Neuron (in vitro differentiated cells): ENCODE results near the gene TMEM132E.

Experiments
- H2AFZ ChIP-seq: one replicate; pipeline ENCODE4 v1.6.1; 2013; ENCODE audit warnings: low read depth, mild to moderate bottlenecking, inconsistent platforms, low read length, moderate library complexity
- H3K27me3 ChIP-seq: one replicate; pipeline ENCODE4 v1.6.1; 2013; ENCODE audit warnings: low read length; ENCODE audit not compliant: insufficient read depth
- H3K36me3 ChIP-seq: one replicate; pipeline ENCODE4 v1.6.1; 2013; ENCODE audit warnings: low read length; ENCODE audit not compliant: insufficient read depth
- H3K4me1 ChIP-seq: one replicate; pipeline ENCODE4 v1.6.1; 2013; ENCODE audit warnings: low read length; ENCODE audit not compliant: insufficient read depth
- H3K4me3 ChIP-seq: 2 replicates; pipeline ENCODE4 v1.5.1; 2013; ENCODE audit warnings: mild to moderate bottlenecking, low read length, moderate library complexity
- H3K9me3 ChIP-seq: one replicate; pipeline ENCODE4 v1.6.1; 2013; ENCODE audit warnings: low read length

The TMEM132E gene

GRCh38 chr17:34556384-34556783 is 23.0 kb upstream of the TMEM132E start:
- Histone ChIP-seq H3K4me1 (no peaks in the 10 kb centered on the region), H3K9me3 (no peaks in the 10 kb centered on the region), H3K36me3 (no peaks in the 10 kb centered on the region), H3K4me3 (no peak overlapping the region), H3K27me3 (peaks cover under 1% of the 10 kb centered on the region), H2AFZ (no peak overlapping the region)

- H3K27me3 ChIP-seq, result peaks cover 2% of the 10 kb centered on the region
- no peaks in the 10 kb centered on the region for H3K4me1 ChIP-seq
- no peaks in the 10 kb centered on the region for H3K36me3 ChIP-seq
- H3K9me3 ChIP-seq, result no peaks in the 10 kb centered on the region
- H2AFZ ChIP-seq, result no peak overlapping the region
- H3K4me3 ChIP-seq, result no peak overlapping the region
Measured at GRCh38 chr17:34556931-34557330, 22.5 kb upstream of the TMEM132E start.

- no peak overlapping the region for H2AFZ ChIP-seq
- no peak overlapping the region for H3K4me3 ChIP-seq
- H3K9me3 ChIP-seq, result no peaks in the 10 kb centered on the region
- H3K27me3 ChIP-seq, result peaks cover 4% of the 10 kb centered on the region
- H3K36me3 ChIP-seq, result no peaks in the 10 kb centered on the region
- H3K4me1 ChIP-seq, result no peaks in the 10 kb centered on the region
Measured at GRCh38 chr17:34561328-34561727, 18.1 kb upstream of the TMEM132E start.

GRCh38 chr17:34562387-34562786 is 17.0 kb upstream of the TMEM132E start:
- no peak overlapping the region for H2AFZ ChIP-seq
- peaks cover 4% of the 10 kb centered on the region for H3K27me3 ChIP-seq
- H3K36me3 ChIP-seq, result no peaks in the 10 kb centered on the region
- no peak overlapping the region for H3K4me3 ChIP-seq
- no peaks in the 10 kb centered on the region for H3K4me1 ChIP-seq
- H3K9me3 ChIP-seq, result no peaks in the 10 kb centered on the region

GRCh38 chr17:34565713-34566112 is 13.7 kb upstream of the TMEM132E start:
- H3K36me3 ChIP-seq, result no peaks in the 10 kb centered on the region
- H3K27me3 ChIP-seq, result peaks cover 4% of the 10 kb centered on the region
- H3K9me3 ChIP-seq, result no peaks in the 10 kb centered on the region
- H3K4me1 ChIP-seq, result no peaks in the 10 kb centered on the region
- H3K4me3 ChIP-seq, result no peak overlapping the region
- H2AFZ ChIP-seq, result no peak overlapping the region

GRCh38 chr17:34566201-34566600 is 13.2 kb upstream of the TMEM132E start:
- H3K4me1 ChIP-seq, result no peaks in the 10 kb centered on the region

GRCh38 chr17:34566873-34567272 is 12.5 kb upstream of the TMEM132E start:
- no peaks in the 10 kb centered on the region for H3K9me3 ChIP-seq
- no peak overlapping the region for H3K4me3 ChIP-seq
- H3K4me1 ChIP-seq, result no peaks in the 10 kb centered on the region
- H3K27me3 ChIP-seq, result peaks cover 3% of the 10 kb centered on the region
- no peaks in the 10 kb centered on the region for H3K36me3 ChIP-seq
- no peak overlapping the region for H2AFZ ChIP-seq

More at GRCh38 chr17:34566201-34566600, 13.2 kb upstream of the TMEM132E start:
- Histone ChIP-seq H3K36me3 (no peaks in the 10 kb centered on the region), H2AFZ (no peak overlapping the region), H3K4me3 (no peak overlapping the region), H3K9me3 (no peaks in the 10 kb centered on the region), H3K27me3 (peaks cover 4% of the 10 kb centered on the region)

GRCh38 chr17:34567691-34568465 is 11.5 kb upstream of the TMEM132E start:
- H3K9me3 ChIP-seq, result no peaks in the 10 kb centered on the region
- no peaks in the 10 kb centered on the region for H3K4me1 ChIP-seq
- H3K27me3 ChIP-seq, result no peaks in the 10 kb centered on the region
- no peak overlapping the region for H3K4me3 ChIP-seq
- no peak overlapping the region for H2AFZ ChIP-seq
- no peaks in the 10 kb centered on the region for H3K36me3 ChIP-seq

GRCh38 chr17:34568953-34569352 is 10.4 kb upstream of the TMEM132E start:
- Histone ChIP-seq H3K9me3 (no peaks in the 10 kb centered on the region), H3K36me3 (no peaks in the 10 kb centered on the region), H3K4me1 (no peaks in the 10 kb centered on the region), H2AFZ (no peak overlapping the region), H3K4me3 (no peak overlapping the region), H3K27me3 (no peaks in the 10 kb centered on the region)

- H3K9me3 ChIP-seq, result no peaks in the 10 kb centered on the region
- no peak overlapping the region for H3K4me3 ChIP-seq
- H3K4me1 ChIP-seq, result no peaks in the 10 kb centered on the region
- no peak overlapping the region for H2AFZ ChIP-seq
- H3K27me3 ChIP-seq, result no peaks in the 10 kb centered on the region
- no peaks in the 10 kb centered on the region for H3K36me3 ChIP-seq
Measured at GRCh38 chr17:34569591-34569990, 9.8 kb upstream of the TMEM132E start.

GRCh38 chr17:34570506-34570905 is 8.9 kb upstream of the TMEM132E start:
- H3K27me3 ChIP-seq, result peaks cover 4% of the 10 kb centered on the region
- H3K36me3 ChIP-seq, result no peaks in the 10 kb centered on the region
- no peak overlapping the region for H3K4me3 ChIP-seq
- H2AFZ ChIP-seq, result no peak overlapping the region
- H3K4me1 ChIP-seq, result no peaks in the 10 kb centered on the region
- no peaks in the 10 kb centered on the region for H3K9me3 ChIP-seq

- no peaks in the 10 kb centered on the region for H3K36me3 ChIP-seq
- no peak overlapping the region for H3K4me3 ChIP-seq
- no peak overlapping the region for H2AFZ ChIP-seq
- no peaks in the 10 kb centered on the region for H3K4me1 ChIP-seq
- no peaks in the 10 kb centered on the region for H3K9me3 ChIP-seq
- H3K27me3 ChIP-seq, result peaks cover 13% of the 10 kb centered on the region
Measured at GRCh38 chr17:34571428-34572130, 7.8 kb upstream of the TMEM132E start.

GRCh38 chr17:34572483-34572882 is 6.9 kb upstream of the TMEM132E start:
- Histone ChIP-seq H3K9me3 (no peaks in the 10 kb centered on the region), H2AFZ (no peak overlapping the region), H3K36me3 (no peaks in the 10 kb centered on the region), H3K4me3 (no peak overlapping the region), H3K4me1 (no peaks in the 10 kb centered on the region), H3K27me3 (peaks cover 22% of the 10 kb centered on the region)
